ENCODE results near the gene ZNF471. TPM values are rescaled to one million over a fixed set of nuclear protein-coding genes. Genes with fewer than 3 reads are reported as not detected.
A peak's percentile ranks its signal among the peaks of the same experiment; 100 is the strongest.

The ZNF471 gene
- total RNA-seq, 1 donor from 2014 or later, result 7.6 TPM

DNA sequence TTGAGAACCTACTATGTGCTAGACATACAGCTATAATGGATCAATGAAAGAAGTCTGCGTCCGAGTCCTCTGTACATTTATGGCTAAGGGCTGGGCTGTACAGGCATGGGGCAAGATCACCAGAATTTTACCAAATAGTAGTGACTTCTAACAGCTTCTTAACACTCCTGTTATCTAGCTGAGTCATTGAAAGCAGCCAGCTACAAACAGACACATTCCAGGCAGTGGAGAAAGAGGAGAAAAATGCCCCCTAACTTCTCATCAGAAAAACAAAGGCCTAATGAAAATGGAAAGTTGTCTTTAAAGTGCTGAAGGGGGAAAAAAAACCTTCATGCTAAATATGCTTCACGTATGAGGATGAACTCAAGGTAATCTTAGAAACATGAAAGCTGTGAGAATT is 16.3 kb upstream of the ZNF471 start:
- Histone ChIP-seq H3K9me3 (peaks cover 84% of the 10 kb centered on the region), H3K4me1 (no peaks in the 10 kb centered on the region), H3K27ac (no peak overlapping the region), H3K27me3 (ENCODE audit: low read depth) (no peaks in the 10 kb centered on the region), H3K36me3 (no peaks in the 10 kb centered on the region), H3K4me3 (no peak overlapping the region)
- TF ChIP-seq, protein P1, sequence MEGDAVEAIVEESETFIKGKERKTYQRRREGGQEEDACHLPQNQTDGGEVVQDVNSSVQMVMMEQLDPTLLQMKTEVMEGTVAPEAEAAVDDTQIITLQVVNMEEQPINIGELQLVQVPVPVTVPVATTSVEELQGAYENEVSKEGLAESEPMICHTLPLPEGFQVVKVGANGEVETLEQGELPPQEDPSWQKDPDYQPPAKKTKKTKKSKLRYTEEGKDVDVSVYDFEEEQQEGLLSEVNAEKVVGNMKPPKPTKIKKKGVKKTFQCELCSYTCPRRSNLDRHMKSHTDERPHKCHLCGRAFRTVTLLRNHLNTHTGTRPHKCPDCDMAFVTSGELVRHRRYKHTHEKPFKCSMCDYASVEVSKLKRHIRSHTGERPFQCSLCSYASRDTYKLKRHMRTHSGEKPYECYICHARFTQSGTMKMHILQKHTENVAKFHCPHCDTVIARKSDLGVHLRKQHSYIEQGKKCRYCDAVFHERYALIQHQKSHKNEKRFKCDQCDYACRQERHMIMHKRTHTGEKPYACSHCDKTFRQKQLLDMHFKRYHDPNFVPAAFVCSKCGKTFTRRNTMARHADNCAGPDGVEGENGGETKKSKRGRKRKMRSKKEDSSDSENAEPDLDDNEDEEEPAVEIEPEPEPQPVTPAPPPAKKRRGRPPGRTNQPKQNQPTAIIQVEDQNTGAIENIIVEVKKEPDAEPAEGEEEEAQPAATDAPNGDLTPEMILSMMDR (IDR thresholded peaks at IDR 0.05), result no peak
- no peak for ATAC-seq
- DNase-seq, result no peak
- intact Hi-C loops (cut with DNase I), result no loop called here

DNA sequence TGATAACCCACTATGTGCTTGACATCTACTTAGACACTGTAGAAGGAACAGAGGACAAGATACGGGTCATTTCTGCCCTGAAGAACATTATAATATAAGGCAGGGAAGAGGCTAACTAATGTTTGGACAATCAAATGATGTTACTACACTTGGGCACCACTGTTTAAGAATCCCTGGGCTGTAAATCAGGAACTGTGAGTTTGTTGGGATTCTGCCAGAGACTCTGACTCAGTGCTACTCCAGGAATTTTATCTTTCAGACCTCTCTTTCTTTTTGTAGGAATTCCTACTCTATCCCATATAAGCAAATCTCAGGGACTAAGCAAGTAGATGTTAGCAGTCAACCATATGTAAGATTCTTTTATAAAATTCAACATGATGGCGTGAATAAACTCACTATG is 3.1 kb upstream of the ZNF471 start:
- H3K27me3 ChIP-seq (ENCODE audit: low read depth), result no peaks in the 10 kb centered on the region
- no peak overlapping the region for H3K4me3 ChIP-seq
- peaks cover 45% of the 10 kb centered on the region for H3K9me3 ChIP-seq
- H3K36me3 ChIP-seq, result no peaks in the 10 kb centered on the region
- no peak for ATAC-seq
- intact Hi-C loops (cut with DNase I), result no loop called here
- no peak overlapping the region for H3K27ac ChIP-seq
- TF ChIP-seq, protein P1 (IDR thresholded peaks at IDR 0.05), result no peak
- DNase-seq, result no peak
- peaks cover 8% of the 10 kb centered on the region for H3K4me1 ChIP-seq

DNA sequence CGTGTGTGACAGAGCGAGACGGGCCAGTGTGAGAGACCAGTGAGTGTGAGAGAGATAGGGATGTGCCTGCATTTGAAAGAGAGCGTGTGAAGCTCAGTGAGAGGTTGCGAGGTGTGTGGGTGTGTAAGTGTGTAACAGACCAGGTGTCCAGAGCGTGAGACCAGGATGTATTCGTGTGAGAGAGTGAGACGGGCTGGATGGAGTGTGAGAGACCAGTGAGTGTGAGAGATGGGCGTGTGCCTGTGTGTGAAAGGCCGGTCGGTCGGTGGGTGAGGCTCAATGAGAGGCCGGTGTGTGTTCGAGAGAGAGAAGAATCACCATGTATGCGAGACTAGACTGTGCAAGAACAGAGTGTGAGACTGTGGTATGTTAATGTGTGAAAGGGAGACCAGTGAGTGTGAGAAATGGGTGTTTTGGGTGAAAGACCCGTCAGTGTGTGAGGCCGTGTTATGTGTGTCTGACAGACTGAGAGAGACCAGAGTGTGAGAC is 679 bp downstream of the ZNF471 start:
- ATAC-seq (no peak), DNase-seq (no peak)
- H3K9me3 ChIP-seq, result peaks cover 33% of the 10 kb centered on the region

DNA sequence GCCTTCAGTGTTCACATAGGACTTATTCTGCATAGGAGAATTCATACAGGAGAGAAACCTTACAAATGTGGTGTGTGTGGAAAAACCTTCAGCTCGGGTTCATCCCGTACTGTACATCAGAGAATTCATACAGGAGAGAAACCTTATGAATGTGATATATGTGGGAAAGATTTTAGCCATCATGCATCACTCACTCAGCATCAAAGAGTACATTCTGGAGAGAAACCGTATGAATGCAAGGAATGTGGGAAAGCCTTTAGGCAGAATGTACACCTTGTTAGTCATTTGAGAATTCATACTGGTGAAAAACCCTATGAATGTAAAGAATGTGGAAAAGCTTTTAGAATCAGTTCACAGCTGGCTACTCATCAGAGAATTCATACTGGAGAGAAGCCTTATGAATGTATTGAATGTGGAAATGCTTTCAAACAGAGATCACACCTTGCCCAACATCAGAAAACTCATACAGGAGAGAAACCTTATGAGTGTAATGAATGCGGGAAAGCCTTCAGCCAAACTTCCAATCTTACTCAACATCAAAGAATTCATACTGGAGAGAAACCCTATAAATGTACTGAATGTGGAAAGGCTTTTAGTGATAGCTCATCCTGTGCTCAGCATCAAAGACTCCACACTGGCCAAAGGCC is 17.7 kb downstream of the ZNF471 start:
- DNase-seq (no peak), ATAC-seq (no peak)
- Histone ChIP-seq H3K36me3 (no peaks in the 10 kb centered on the region), H3K27me3 (ENCODE audit: low read depth) (no peaks in the 10 kb centered on the region), H3K27ac (no peak overlapping the region), H3K4me3 (no peak overlapping the region), H3K9me3 (peaks cover 100% of the 10 kb centered on the region), H3K4me1 (no peaks in the 10 kb centered on the region)
- intact Hi-C loops (cut with DNase I), result no loop called here
- TF ChIP-seq, protein P1 (IDR thresholded peaks at IDR 0.05), result no peak

More for the DNA sequence above, 679 bp downstream of the ZNF471 start:
- no peaks in the 10 kb centered on the region for H3K36me3 ChIP-seq
- peak overlapping the region; percentile 91 for H3K27ac ChIP-seq
- peak overlapping the region; percentile 62 for H3K4me3 ChIP-seq
- TF ChIP-seq, protein P1 (IDR thresholded peaks at IDR 0.05), result no peak
- intact Hi-C loops (cut with DNase I), result no loop called here
- peaks cover 8% of the 10 kb centered on the region for H3K4me1 ChIP-seq
- H3K27me3 ChIP-seq (ENCODE audit: low read depth), result no peaks in the 10 kb centered on the region

DNA sequence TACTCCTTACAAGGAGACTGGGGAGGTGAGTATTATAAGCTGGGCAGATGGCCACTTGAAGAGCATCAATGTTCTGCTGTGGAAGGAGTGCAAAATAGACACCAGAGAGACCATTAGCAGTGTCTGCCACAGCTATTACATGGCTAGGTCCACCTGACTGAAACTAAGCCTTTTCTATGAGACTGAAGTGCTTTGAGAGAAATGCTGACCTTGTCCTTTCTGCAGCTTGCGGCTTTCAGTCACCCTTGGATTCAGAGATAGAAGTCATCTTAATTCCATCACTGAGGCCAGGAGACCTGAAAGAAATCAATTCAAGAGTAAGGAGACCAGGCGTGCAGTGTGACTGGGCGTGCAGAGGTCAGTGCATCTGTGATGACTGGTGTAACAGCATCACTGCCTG is 29.8 kb downstream of the ZNF471 start:
- Histone ChIP-seq H3K4me3 (peak overlapping the region; percentile 78), H3K27ac (no peak overlapping the region), H3K4me1 (peaks cover 16% of the 10 kb centered on the region), H3K36me3 (no peaks in the 10 kb centered on the region), H3K9me3 (peaks cover 82% of the 10 kb centered on the region), H3K27me3 (ENCODE audit: low read depth) (no peaks in the 10 kb centered on the region)
- TF ChIP-seq, protein P1 (IDR thresholded peaks at IDR 0.05), result no peak
- intact Hi-C loops (cut with DNase I), result no loop called here
- ATAC-seq, result no peak
- no peak for DNase-seq
